Inflammatory macrophage treated with lipopolysaccharide for 4 hours (primary cell): Measurements from ENCODE around the gene CTDP1.

ENCODE experiments used
- DNase-seq: peaks from one replicate; pipeline ENCODE4 v3.0.0-alpha.2; 2020

CTDP1 gene

DNA sequence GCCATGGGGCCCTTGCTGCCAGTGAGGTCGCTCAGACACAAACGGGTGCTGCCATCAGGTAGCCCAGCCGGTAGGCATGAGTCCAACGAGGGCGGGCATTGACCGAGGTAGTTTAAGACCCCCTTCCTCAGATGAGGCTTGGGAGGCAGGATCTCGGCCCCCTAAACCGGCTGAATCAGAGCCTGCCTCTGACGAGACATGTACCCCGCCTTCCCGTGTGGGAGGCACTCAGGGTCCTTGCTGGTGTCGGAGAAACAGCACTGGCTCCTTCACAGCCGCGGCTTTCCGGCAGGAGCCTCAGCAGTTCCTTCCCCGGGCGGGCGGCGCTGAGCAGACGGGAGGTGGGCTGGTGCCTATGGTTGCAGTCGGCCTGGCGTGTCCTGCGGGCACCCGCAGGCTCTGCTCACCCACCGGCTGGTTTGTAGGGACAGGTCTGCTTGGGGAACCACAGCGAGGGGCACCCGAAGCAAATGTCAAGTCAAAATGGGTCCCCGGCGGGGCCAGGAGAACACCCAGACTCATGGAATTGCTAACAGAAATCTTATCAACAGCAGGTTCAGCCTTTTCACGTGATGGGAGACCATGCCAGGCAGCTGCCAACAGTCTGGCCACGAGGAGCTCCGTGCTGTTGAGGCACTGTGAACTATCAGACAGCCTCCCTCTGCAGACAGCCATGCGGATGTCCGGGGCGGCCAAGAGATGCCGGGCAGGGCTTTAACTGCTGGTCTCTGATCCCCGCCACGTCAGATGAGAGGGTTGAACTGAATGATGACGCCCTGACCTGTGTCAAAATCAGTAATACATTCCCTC is 121.0 kb downstream of the CTDP1 start:
- no peak for DNase-seq

DNA sequence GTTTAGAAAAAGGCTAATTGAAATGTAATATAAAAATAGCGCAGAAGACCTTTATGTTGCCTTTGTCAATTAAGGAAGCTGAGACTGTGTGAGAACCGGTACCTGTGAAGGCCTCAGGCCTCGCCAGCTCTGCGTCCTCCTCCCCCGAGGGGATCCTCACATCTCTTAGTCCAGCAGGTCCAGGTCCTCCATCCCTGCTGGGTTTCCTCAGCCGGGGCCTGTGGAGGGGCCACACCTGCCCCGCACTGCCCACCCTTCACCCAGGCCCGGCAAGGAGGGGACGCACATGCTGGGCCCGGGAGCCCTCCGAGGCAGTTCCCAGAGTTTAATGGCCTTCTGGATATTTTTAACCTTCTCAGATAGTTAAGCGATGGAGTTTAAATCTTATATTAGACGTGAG is 121.6 kb downstream of the CTDP1 start:
- no peak for DNase-seq

DNA sequence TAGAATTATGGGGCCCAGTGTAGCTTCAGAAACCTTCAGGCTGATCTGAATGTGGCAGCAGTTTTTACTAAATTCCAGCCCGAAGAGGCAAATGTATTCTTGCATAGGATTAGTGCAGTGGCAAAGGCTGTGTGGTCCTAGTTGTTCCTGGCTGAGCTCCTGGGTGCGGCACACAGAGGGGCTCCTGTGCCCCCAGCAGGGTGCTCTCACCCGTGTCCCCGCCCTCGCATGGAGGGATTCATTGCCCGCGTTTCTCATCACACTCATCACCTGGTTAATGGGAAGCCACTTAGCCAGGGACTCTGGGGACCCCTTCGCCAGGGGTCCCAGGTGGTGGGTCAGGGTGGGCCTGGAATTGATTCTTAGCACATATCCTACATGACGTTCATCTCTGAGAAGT is 122.0 kb downstream of the CTDP1 start:
- no peak for DNase-seq

DNA sequence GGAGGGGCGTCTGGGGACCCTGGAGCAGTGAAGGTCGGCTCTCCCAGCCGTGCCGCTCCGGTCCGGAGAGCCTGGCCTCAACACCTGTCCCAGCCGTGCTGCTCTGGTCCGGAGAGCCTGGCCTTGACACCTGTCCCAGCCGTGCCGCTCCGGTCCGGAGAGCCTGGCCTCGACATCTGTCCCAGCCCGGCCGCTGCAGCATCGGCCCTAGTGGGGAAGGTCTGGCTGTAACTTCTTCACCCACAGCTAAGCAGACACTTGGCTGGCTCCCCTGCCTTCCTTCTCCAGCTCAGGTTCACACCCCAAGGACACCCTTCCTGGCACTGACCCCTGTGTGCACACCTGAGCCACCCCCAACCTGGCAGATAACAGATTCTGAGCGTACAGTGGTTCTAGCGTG is 122.7 kb downstream of the CTDP1 start:
- DNase-seq = no peak

DNA sequence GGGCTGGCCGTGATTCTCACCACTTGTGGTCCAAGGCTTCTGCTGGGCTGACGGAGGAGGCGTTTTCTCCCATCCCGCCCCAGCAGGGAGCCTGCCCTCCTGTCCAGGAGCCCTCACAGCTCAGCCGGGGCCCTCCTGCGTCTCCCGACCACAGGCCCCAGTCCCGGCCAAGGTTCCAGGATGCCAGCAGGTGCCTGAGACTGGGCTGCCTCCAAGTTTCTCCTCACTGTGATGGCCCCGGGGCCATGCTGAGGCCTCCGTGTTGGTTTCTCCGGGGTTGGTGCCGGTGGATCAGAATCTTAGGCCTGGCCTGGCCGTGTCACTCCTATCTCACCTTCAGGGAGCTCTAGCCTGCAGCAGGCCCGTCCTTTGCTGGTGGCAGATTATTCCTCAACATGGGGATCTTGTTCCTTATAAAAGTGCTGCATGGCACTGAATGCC is 124.0 kb downstream of the CTDP1 start:
- no peak for DNase-seq
